Mesendoderm (in vitro differentiated cells): Measurements from ENCODE around the gene MYO18B.

Experiments
- DNase-seq: peaks from one replicate; pipeline ENCODE4 v3.0.0; 2013
- H2AK5ac ChIP-seq: 2 replicates; pipeline ENCODE4 v1.6.1; 2013; ENCODE audit warnings: low read length, inconsistent platforms
- H2BK120ac ChIP-seq: 2 replicates; pipeline ENCODE4 v1.6.1; 2013; ENCODE audit warnings: low read depth, mild to moderate bottlenecking, low read length, moderate library complexity, mixed read lengths
- H2BK15ac ChIP-seq: replicated peaks from 2 replicates; pipeline ENCODE4 v1.6.1; 2013; ENCODE audit warnings: low read depth, mild to moderate bottlenecking, moderate library complexity
- H2BK5ac ChIP-seq: 2 replicates; pipeline ENCODE4 v1.6.1; 2013; ENCODE audit warnings: low read length, inconsistent platforms
- H3K18ac ChIP-seq: 2 replicates; pipeline ENCODE4 v1.6.1; 2013; ENCODE audit warnings: mild to moderate bottlenecking, low read length, mixed read lengths
- H3K23ac ChIP-seq: one replicate; pipeline ENCODE4 v1.6.1; 2013; ENCODE audit warnings: low read length
- H3K27ac ChIP-seq: 2 replicates; pipeline ENCODE4 v1.5.1; 2013; ENCODE audit warnings: low read depth, mild to moderate bottlenecking, inconsistent platforms, low read length, moderate library complexity
- H3K27me3 ChIP-seq: 2 replicates; pipeline ENCODE4 v1.6.1; 2013; ENCODE audit warnings: low read length, control low read depth, mild to moderate bottlenecking, inconsistent platforms; ENCODE audit not compliant: insufficient read depth, poor library complexity
- H3K36me3 ChIP-seq: 2 replicates; pipeline ENCODE4 v1.6.1; 2013; ENCODE audit warnings: low read length, inconsistent platforms; ENCODE audit not compliant: control insufficient read depth, insufficient read depth
- H3K4ac ChIP-seq: one replicate; pipeline ENCODE4 v1.6.1; 2013; ENCODE audit warnings: low read depth, mild to moderate bottlenecking, low read length, moderate library complexity
- H3K4me1 ChIP-seq: 2 replicates; pipeline ENCODE4 v1.6.1; 2013; ENCODE audit warnings: low read depth, low read length, inconsistent platforms; ENCODE audit not compliant: control insufficient read depth
- H3K4me2 ChIP-seq: 2 replicates; pipeline ENCODE4 v1.6.1; 2013; ENCODE audit warnings: low read length
- H3K4me3 ChIP-seq: 2 replicates; pipeline ENCODE4 v1.5.1; 2013; ENCODE audit warnings: mild to moderate bottlenecking, low read length
- H3K56ac ChIP-seq: one replicate; pipeline ENCODE4 v1.6.1; 2013; ENCODE audit warnings: low read length
- H3K79me1 ChIP-seq: 2 replicates; pipeline ENCODE4 v1.6.1; 2013; ENCODE audit warnings: low read length, inconsistent platforms
- H3K79me2 ChIP-seq: 2 replicates; pipeline ENCODE4 v1.6.1; 2013; ENCODE audit warnings: mild to moderate bottlenecking, low read length; ENCODE audit not compliant: control insufficient read depth, insufficient read depth
- H3K9ac ChIP-seq: 2 replicates; pipeline ENCODE4 v1.6.1; 2013; ENCODE audit warnings: low read length, inconsistent platforms
- H4K5ac ChIP-seq: one replicate; pipeline ENCODE4 v1.6.1; 2013; ENCODE audit warnings: low read length
- H4K8ac ChIP-seq: one replicate; pipeline ENCODE4 v1.6.1; 2013; ENCODE audit warnings: low read depth, mild to moderate bottlenecking, control low read depth, low read length, moderate library complexity
- WGBS: extraction: QIAGEN DNeasy Blood & Tissue Kit; methylation state at CpG from one replicate; pipeline ENCODE4 v1.1.7; 2013; ENCODE audit warnings: low lambda C conversion rate, missing lambda C conversion rate; ENCODE audit not compliant: insufficient coverage; ENCODE audit errors: extremely low coverage; 5-methylcytosine and 5-hydroxymethylcytosine counted together

Gene MYO18B

GRCh38 chr22:25782831-25783230 lies 40.8 kb downstream of the MYO18B start:
- no peak overlapping the region for H3K9ac ChIP-seq
- H3K27ac ChIP-seq, result no peak overlapping the region
- no peak for DNase-seq
- H3K36me3 ChIP-seq, result no peaks in the 10 kb centered on the region
- no peak overlapping the region for H2BK120ac ChIP-seq
- no peak overlapping the region for H3K4ac ChIP-seq
- no peak overlapping the region for H3K4me3 ChIP-seq
- no peak overlapping the region for H2AK5ac ChIP-seq
- H3K18ac ChIP-seq, result no peak overlapping the region
- H3K27me3 ChIP-seq, result no peaks in the 10 kb centered on the region
- no peaks in the 10 kb centered on the region for H3K79me2 ChIP-seq
- no peak overlapping the region for H3K56ac ChIP-seq
- no peaks in the 10 kb centered on the region for H3K4me1 ChIP-seq
- no CpG with 5 or more reads among the region's 2 CpGs for WGBS
- no peak overlapping the region for H3K23ac ChIP-seq
- no peak overlapping the region for H3K4me2 ChIP-seq
- no peak overlapping the region for H2BK15ac ChIP-seq
- H2BK5ac ChIP-seq, result no peak overlapping the region
- H4K8ac ChIP-seq, result no peak overlapping the region
- H3K79me1 ChIP-seq, result no peaks in the 10 kb centered on the region
- H4K5ac ChIP-seq, result no peak overlapping the region

GRCh38 chr22:25783856-25784255 lies 41.9 kb downstream of the MYO18B start:
- Histone ChIP-seq H3K23ac (no peak overlapping the region), H2AK5ac (no peak overlapping the region), H2BK15ac (no peak overlapping the region), H4K8ac (no peak overlapping the region), H3K9ac (no peak overlapping the region), H3K36me3 (no peaks in the 10 kb centered on the region), H3K79me2 (no peaks in the 10 kb centered on the region), H4K5ac (no peak overlapping the region), H3K4me2 (no peak overlapping the region), H3K4me3 (no peak overlapping the region), H3K4me1 (no peaks in the 10 kb centered on the region), H2BK5ac (no peak overlapping the region), H3K79me1 (no peaks in the 10 kb centered on the region), H3K27ac (no peak overlapping the region), H3K18ac (no peak overlapping the region), H3K4ac (no peak overlapping the region), H3K56ac (no peak overlapping the region), H3K27me3 (no peaks in the 10 kb centered on the region), H2BK120ac (no peak overlapping the region)
- no peak for DNase-seq
- WGBS, result no CpG with 5 or more reads among the region's 3 CpGs

DNA sequence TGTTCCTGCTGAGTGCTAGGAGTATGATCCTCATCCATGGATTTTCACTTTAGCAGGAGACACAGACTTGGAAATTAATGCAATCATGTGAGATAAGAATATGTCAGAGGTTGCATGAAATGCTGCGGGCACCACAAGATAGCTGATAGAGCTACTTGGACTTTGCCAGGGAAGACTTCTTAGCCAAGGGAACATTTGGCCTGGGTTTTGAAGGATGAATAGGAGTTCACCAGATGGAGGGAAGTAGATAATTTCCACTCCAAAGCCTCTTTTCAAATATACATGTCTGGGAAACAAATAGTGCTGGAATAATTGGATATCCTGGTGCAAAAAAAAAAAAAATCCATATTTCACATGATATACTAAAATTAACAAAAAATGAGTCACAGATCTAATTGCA lies 44.2 kb downstream of the MYO18B start:
- Histone ChIP-seq H3K4ac (no peak overlapping the region), H3K79me1 (no peaks in the 10 kb centered on the region), H2AK5ac (no peak overlapping the region), H2BK15ac (no peak overlapping the region), H3K56ac (no peak overlapping the region), H3K18ac (no peak overlapping the region), H4K8ac (no peak overlapping the region), H3K23ac (no peak overlapping the region), H3K4me3 (no peak overlapping the region), H2BK120ac (no peak overlapping the region), H3K79me2 (no peaks in the 10 kb centered on the region), H3K36me3 (no peaks in the 10 kb centered on the region), H3K27ac (no peak overlapping the region), H3K27me3 (no peaks in the 10 kb centered on the region), H2BK5ac (no peak overlapping the region), H3K9ac (no peak overlapping the region), H4K5ac (no peak overlapping the region), H3K4me1 (no peaks in the 10 kb centered on the region), H3K4me2 (no peak overlapping the region)
- DNase-seq, result no peak
- no CpG with 5 or more reads among the region's 1 CpG for WGBS

DNA sequence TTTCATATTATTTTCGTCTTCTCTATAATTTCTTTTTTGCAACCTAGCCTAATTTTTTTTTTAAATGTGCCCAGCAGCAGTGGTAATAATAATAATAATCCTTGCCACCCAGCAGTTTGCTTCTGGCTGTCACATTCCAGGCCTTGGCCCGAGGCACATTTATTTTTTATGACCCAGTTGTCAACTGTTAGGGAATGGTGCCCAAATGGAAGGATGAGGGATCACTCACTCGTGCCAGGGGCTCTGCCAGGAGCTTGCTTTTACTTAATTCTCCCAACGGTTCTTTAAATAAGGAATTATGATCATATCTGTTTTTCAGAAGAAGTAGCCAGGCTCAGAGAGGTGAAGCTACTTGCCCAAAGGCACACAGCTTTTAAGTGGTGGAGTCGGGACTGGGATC lies 49.6 kb downstream of the MYO18B start:
- Histone ChIP-seq H3K23ac (no peak overlapping the region), H2BK5ac (no peak overlapping the region), H3K4ac (no peak overlapping the region), H3K4me1 (no peaks in the 10 kb centered on the region), H3K18ac (no peak overlapping the region), H2BK120ac (no peak overlapping the region), H3K56ac (no peak overlapping the region), H3K79me1 (no peaks in the 10 kb centered on the region), H3K36me3 (no peaks in the 10 kb centered on the region), H3K79me2 (no peaks in the 10 kb centered on the region), H3K9ac (no peak overlapping the region), H4K5ac (no peak overlapping the region), H3K4me3 (no peak overlapping the region), H4K8ac (no peak overlapping the region), H2BK15ac (no peak overlapping the region), H3K4me2 (no peak overlapping the region), H3K27ac (no peak overlapping the region), H3K27me3 (no peaks in the 10 kb centered on the region), H2AK5ac (no peak overlapping the region)
- no peak for DNase-seq
- WGBS, result no CpG with 5 or more reads among the region's 5 CpGs

DNA sequence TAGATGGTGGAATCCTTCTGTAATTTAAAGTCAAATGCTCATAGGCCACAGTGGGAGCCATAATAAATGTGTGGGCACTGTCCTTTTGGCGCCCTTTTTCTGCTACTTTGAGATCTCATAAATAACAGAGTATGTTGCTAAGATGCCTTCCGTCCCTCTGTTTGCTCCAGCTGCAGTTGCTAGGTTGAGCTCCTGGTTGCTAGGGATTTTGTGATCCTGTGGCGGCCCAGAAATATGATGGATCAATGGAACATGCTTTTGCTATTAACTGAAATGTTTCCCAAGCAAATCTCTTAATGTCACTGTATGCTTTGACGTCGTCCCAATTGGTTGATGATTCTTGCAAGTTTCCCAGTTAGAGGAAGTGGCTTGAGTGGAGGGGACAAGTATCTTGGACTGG lies 53.5 kb downstream of the MYO18B start:
- Histone ChIP-seq H4K8ac (no peak overlapping the region), H3K79me1 (no peaks in the 10 kb centered on the region), H3K18ac (no peak overlapping the region), H3K79me2 (no peaks in the 10 kb centered on the region), H3K4me3 (no peak overlapping the region), H3K4me2 (no peak overlapping the region), H2BK5ac (no peak overlapping the region), H3K23ac (no peak overlapping the region), H4K5ac (no peak overlapping the region), H3K27me3 (no peaks in the 10 kb centered on the region), H3K4me1 (no peaks in the 10 kb centered on the region), H2AK5ac (no peak overlapping the region), H3K36me3 (no peaks in the 10 kb centered on the region), H2BK15ac (no peak overlapping the region), H3K56ac (no peak overlapping the region), H3K27ac (no peak overlapping the region), H2BK120ac (no peak overlapping the region), H3K9ac (no peak overlapping the region), H3K4ac (no peak overlapping the region)
- DNase-seq, result no peak
- WGBS, result no CpG with 5 or more reads among the region's 5 CpGs

GRCh38 chr22:25797498-25798290 lies 55.7 kb downstream of the MYO18B start:
- Histone ChIP-seq H3K4me3 (no peak overlapping the region), H3K23ac (no peak overlapping the region), H3K4me1 (no peaks in the 10 kb centered on the region), H3K4ac (no peak overlapping the region), H3K79me2 (no peaks in the 10 kb centered on the region), H3K27ac (no peak overlapping the region), H3K9ac (no peak overlapping the region), H3K18ac (no peak overlapping the region), H3K4me2 (no peak overlapping the region), H2BK120ac (no peak overlapping the region), H4K8ac (no peak overlapping the region), H3K56ac (no peak overlapping the region), H2BK15ac (no peak overlapping the region), H4K5ac (no peak overlapping the region), H3K27me3 (no peaks in the 10 kb centered on the region), H3K36me3 (no peaks in the 10 kb centered on the region), H2AK5ac (no peak overlapping the region), H3K79me1 (no peaks in the 10 kb centered on the region), H2BK5ac (no peak overlapping the region)
- no peak for DNase-seq
- WGBS, result no CpG with 5 or more reads among the region's 22 CpGs
